WI38 (cell line): Measurements from ENCODE around the gene CAND2.

ENCODE experiments used
- H3K4me3 ChIP-seq: 2 replicates; pipeline ENCODE4 v1.5.1; 2011; ENCODE audit warnings: low read depth, mild to moderate bottlenecking, control low read depth, low read length
- TF ChIP-seq, protein P1 (sequence below): IDR thresholded peaks from 2 replicates; pipeline ENCODE4 v1.5.1; 2012; ENCODE audit warnings: low read depth, mild to moderate bottlenecking, control low read depth, low read length

Gene CAND2

DNA sequence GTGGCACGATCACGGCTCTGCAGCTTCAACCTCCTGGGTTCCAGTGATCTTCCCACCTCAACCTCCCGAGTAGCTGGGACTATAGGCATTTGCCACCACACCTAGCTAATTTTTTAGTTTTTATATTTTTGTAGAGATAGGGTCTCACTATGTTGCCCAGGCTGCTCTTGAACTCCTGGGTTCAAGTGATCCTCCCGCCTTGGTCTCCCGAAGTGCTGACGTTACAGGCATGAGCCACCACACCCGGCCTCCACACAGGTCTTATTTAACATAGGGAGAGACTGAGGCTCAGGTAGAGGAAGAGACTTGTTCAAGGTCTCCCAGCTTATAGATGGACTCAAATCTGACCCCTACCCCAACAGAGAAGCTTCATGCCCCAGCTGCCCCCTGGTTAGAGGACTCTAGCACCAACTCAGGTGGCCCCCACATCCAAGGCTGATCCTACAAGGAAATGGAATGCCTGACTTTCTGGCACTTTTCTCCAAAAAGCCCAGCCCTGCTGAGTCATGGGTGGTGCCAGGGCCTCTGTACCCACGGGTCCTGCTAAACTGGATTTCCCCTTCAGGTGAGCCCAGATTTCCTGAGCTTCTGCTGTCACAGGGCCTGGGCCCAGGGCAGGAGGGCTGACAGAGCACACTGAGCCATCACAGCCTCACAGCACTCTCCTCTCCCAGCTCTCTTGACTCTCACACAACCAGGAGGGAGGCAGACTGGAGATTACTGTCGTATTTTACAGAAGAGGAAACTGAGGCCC lies 43.0 kb upstream of the CAND2 start:
- TF ChIP-seq, protein P1, sequence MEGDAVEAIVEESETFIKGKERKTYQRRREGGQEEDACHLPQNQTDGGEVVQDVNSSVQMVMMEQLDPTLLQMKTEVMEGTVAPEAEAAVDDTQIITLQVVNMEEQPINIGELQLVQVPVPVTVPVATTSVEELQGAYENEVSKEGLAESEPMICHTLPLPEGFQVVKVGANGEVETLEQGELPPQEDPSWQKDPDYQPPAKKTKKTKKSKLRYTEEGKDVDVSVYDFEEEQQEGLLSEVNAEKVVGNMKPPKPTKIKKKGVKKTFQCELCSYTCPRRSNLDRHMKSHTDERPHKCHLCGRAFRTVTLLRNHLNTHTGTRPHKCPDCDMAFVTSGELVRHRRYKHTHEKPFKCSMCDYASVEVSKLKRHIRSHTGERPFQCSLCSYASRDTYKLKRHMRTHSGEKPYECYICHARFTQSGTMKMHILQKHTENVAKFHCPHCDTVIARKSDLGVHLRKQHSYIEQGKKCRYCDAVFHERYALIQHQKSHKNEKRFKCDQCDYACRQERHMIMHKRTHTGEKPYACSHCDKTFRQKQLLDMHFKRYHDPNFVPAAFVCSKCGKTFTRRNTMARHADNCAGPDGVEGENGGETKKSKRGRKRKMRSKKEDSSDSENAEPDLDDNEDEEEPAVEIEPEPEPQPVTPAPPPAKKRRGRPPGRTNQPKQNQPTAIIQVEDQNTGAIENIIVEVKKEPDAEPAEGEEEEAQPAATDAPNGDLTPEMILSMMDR: no peak
- no peak overlapping the region for H3K4me3 ChIP-seq

DNA sequence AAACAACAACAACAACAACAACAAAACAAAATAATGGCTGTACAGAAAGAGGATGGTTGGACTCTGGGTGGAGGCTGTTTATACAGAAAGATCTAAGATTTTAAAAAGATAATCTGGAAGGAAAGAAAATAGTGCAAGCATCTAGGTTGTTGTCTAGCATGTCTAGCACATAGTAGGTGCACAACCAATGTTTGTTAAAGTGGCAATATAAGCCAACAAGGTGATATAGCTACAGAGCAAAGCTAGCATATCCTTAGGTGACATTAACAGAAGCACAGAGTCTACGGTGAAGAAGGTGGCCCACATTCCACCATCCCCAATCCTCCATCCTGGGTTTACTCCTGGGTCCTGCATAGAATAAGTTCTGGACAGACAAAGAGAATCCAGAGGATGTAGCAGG lies 42.2 kb upstream of the CAND2 start:
- TF ChIP-seq, protein P1: no peak
- H3K4me3 ChIP-seq: no peak overlapping the region

DNA sequence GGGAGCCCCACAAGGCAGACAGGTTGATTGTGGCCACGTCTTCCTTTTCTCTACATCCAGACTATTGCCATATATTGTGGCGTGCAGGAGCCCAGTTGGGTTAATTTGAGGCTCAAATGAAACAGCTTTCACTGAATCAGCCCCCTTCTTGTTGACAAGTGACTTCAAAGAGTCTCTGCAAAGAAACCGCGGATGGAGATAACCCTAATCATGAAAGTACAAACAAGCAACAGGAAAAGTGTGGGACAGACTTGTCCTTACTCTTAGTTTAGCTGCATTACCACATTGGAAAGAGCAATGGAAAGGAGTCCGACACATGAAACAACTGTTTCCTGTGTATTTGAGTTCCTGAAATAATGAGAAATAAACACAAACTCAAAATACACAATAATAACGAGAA lies 40.7 kb upstream of the CAND2 start:
- TF ChIP-seq, protein P1: no peak
- H3K4me3 ChIP-seq: no peak overlapping the region

DNA sequence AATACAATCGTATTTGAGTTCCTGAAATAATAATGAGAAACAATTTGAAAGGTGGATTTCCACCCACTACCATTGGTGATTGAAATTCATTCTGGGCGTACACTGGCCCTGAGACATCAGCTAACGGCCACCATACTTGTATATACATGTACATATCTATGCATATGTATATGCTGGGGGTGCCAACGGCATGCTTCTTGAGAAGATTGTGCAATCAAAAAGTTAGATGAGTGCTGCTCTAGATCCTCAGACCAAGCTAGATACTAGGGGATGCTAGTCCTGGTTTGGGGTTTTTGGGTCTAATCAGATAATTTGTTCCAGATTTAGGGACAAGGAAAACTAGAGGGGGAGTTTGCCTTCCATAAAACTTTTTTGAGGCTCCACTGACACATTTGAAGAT lies 40.3 kb upstream of the CAND2 start:
- H3K4me3 ChIP-seq: no peak overlapping the region
- TF ChIP-seq, protein P1: no peak

DNA sequence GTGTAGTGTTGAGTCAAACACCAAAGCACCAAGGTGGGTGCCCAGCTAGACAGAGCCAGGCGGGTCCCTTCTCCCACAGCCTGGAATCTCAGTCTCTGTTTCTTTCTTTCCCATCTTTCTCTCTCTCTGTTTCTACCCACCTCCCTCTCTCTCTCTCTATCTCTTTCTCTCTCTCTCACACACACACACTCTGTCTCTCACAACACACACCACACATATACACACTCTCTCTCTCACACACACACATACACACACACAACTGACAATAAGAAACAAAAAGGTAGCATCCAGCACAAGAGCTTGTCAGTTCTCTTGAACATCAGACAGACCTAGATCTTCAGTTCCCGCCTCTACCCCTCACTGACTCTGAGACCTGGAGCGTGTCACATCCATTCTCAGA lies 39.8 kb upstream of the CAND2 start:
- TF ChIP-seq, protein P1: no peak
- no peak overlapping the region for H3K4me3 ChIP-seq

DNA sequence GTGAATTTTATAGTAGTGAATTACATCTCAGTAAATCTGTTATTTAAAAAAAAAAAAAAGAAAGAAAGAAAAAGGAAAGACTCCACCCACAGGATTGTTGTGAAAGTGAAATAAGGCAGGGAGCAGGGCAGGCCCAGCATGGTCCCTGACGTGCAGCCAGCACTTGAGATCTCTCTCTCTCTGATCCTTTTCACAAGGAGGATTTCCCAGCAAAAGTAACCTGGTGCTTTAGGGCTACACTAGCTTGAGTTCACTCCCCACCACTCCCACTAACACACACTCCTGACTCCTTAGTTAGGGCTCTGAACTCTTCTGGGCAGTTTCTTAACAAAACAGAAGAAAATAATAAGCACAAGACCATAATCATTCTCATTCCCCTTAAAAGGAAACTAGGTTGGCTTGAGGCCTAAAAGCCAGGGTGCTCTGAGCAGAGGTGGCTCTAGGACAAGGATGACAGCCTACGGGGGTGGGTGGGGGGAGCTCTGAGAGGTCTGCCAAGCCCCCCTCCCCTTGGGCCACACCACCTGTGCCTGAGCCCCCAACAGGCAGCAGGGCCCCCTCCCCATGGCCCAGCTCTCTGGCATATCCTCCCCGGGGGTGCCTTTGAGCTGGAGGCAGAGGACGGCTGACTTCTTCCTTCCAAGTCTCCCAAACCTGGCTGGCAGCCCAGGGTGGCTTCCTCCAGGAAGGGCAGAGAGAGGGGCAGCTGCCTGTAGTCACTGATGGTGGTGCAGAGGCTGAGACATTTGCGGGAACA lies 38.3 kb upstream of the CAND2 start:
- TF ChIP-seq, protein P1: no peak

DNA sequence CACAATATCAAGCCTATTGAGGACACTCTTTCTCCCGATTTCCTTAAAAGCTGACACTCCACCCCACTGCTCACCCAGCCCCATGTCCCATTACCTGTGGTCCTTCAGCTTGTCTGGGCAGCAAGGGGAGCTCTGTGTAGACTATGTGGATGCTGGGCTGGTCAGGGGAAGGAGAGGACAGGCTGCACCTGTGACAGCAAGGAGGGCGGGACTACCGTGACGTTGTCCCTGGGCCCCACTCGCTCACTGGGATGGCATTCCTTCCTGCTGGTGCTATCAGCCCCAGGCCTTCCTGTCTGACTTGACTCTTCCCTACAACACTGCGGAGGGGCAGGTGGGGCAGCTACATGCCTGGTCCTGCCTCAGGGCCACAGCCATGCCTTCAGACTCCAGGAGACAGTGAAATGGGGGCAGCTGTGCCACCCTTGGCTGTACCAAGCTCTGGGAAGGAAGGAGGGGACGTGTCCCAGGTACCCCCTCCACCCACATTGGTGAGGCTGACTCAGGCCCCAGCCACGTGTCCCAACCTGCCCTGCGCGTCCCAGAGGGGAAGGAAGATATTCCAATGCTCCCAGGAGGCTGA lies 37.3 kb upstream of the CAND2 start, which contains the start of gene TMEM40:
Gene TMEM40, minus strand, starts transcription at position 163 of the 583 bp plus-strand sequence. CDS start 9,427 bp downstream, outside the sequence.
- TF ChIP-seq, protein P1: no peak

More for the DNA sequence above, 38.3 kb upstream of the CAND2 start:
- no peak overlapping the region for H3K4me3 ChIP-seq

More for the DNA sequence above, 37.3 kb upstream of the CAND2 start, which contains the start of gene TMEM40:
- H3K4me3 ChIP-seq: no peak within 1 kb of the TSS
